Measurements from ENCODE around the gene CAPN2.

The CAPN2 gene

GRCh38 chr1:223717695-223718363 is 5.5 kb downstream of the CAPN2 start:
- H3K4me1 ChIP-seq (ENCODE audit: control insufficient read depth, insufficient read depth, low read length) = peaks cover 28% of the 10 kb centered on the region
- H3K27ac ChIP-seq (ENCODE audit: extremely low read depth, low read depth, low read length) = no peak overlapping the region
- POLR2A ChIA-PET = interaction anchor here (1.1 to 3.4 kb wide), 3 partner anchors 9 to 17 kb away, joined by 4 to 15 read pairs (median 8); no protein-coding TSS in a partner anchor
- 0 out of 2 replicates have a peak, but pooled peaks have one; percentile 27 for TF ChIP-seq ZNF600 (tag by site-specific recombination; IDR thresholded peaks at IDR 0.05)
- no peak for TF ChIP-seq ZNF155 (tag by site-specific recombination; IDR thresholded peaks at IDR 0.05)
- TF ChIP-seq ZNF837 (tag by site-specific recombination; IDR thresholded peaks at IDR 0.05) = no peak
- no peak for TF ChIP-seq ZNF518A (tag by site-specific recombination; conservative IDR thresholded peaks at IDR 0.05; ENCODE audit: low read depth)
- TF ChIP-seq SALL2 (tag by site-specific recombination; IDR thresholded peaks at IDR 0.05; ENCODE audit: borderline replicate concordance) = no peak
- TF ChIP-seq GLIS1 (tag by site-specific recombination; IDR thresholded peaks at IDR 0.05) = peak; percentile 81
- TF ChIP-seq SCRT2 (tag by site-specific recombination; IDR thresholded peaks at IDR 0.05) = peak; percentile 74
- 0 out of 2 replicates have a peak, but pooled peaks have one; percentile 12 for TF ChIP-seq ZIC2 (tag by site-specific recombination; IDR thresholded peaks at IDR 0.05)
- peak; percentile 80 for TF ChIP-seq SCRT1 (tag by site-specific recombination; IDR thresholded peaks at IDR 0.05; ENCODE audit: borderline replicate concordance)
- TF ChIP-seq ZNF341 (tag by site-specific recombination; IDR thresholded peaks at IDR 0.05; ENCODE audit: low read depth) = no peak
- CTCF ChIA-PET = interaction anchor here (0.5 to 1.5 kb wide), 4 partner anchors 10 to 504 kb away, joined by 3 to 8 read pairs (median 7); no protein-coding TSS in a partner anchor
- no peak overlapping the region for H3K4me3 ChIP-seq (ENCODE audit: low read depth, low read length)
- H3K9me3 ChIP-seq (ENCODE audit: control insufficient read depth, insufficient read depth, low read depth, low read length) = no peaks in the 10 kb centered on the region
- H3K36me3 ChIP-seq (ENCODE audit: control insufficient read depth in 2 of 2, insufficient read depth in 1 of 2, low read length in 2 of 2) = peaks cover 27 to 53% of the 10 kb centered on the region in 2 experiments; a peak in 2 of 3 replicates

- H3K27ac ChIP-seq (ENCODE audit: extremely low read depth, low read depth, low read length) = no peak overlapping the region
- TF ChIP-seq ZNF600 (tag by site-specific recombination; IDR thresholded peaks at IDR 0.05) = peak; percentile 55; the same call in 1 of the 2 replicates
- no peak for TF ChIP-seq ZFP41 (tag by site-specific recombination; IDR thresholded peaks at IDR 0.05; ENCODE audit: borderline replicate concordance)
- TF ChIP-seq ZNF677 (tag by site-specific recombination; IDR thresholded peaks at IDR 0.05) = 0 out of 2 replicates have a peak, but pooled peaks have one; percentile 11
- no peak overlapping the region for H3K4me3 ChIP-seq (ENCODE audit: low read depth, low read length)
- peaks cover 24% of the 10 kb centered on the region for H3K4me1 ChIP-seq (ENCODE audit: control insufficient read depth, insufficient read depth, low read length)
- CTCF ChIA-PET = interaction anchor here (1.3 to 1.5 kb wide), 2 partner anchors 20 to 31 kb away, joined by 7 to 8 read pairs; no protein-coding TSS in a partner anchor
- H3K9me3 ChIP-seq (ENCODE audit: control insufficient read depth, insufficient read depth, low read depth, low read length) = no peaks in the 10 kb centered on the region
- peaks cover 29 to 58% of the 10 kb centered on the region in 2 experiments; a peak in 2 of 3 replicates for H3K36me3 ChIP-seq (ENCODE audit: control insufficient read depth in 2 of 2, insufficient read depth in 1 of 2, low read length in 2 of 2)
- POLR2A ChIA-PET = interaction anchor here (0.6 to 3.4 kb wide), 5 partner anchors 8 to 22 kb away, joined by 3 to 15 read pairs (median 4); no protein-coding TSS in a partner anchor
Observed at GRCh38 chr1:223718850-223719249, 6.5 kb downstream of the CAPN2 start.

GRCh38 chr1:223720971-223721591 is 8.7 kb downstream of the CAPN2 start:
- Histone ChIP-seq H3K36me3 (ENCODE audit: control insufficient read depth in 2 of 2, insufficient read depth in 1 of 2, low read length in 2 of 2) (peaks cover 29 to 58% of the 10 kb centered on the region in 2 experiments; a peak in 2 of 3 replicates), H3K27ac (ENCODE audit: extremely low read depth, low read depth, low read length) (no peak overlapping the region; the same call in 1 of the 2 replicates), H3K4me3 (ENCODE audit: low read depth, low read length) (no peak overlapping the region), H3K9me3 (ENCODE audit: control insufficient read depth, insufficient read depth, low read depth, low read length) (no peaks in the 10 kb centered on the region), H3K4me1 (ENCODE audit: control insufficient read depth, insufficient read depth, low read length) (peaks cover 18% of the 10 kb centered on the region)
- ChIA-PET POLR2A (interaction anchor here (0.9 to 1.1 kb wide), 2 partner anchors 10 to 11 kb away, joined by 3 read pairs; no protein-coding TSS in a partner anchor), CTCF (interaction anchor here (0.6 to 1.5 kb wide), 4 partner anchors 9 to 541 kb away, joined by 3 to 8 read pairs (median 4); no protein-coding TSS in a partner anchor)
- TF ChIP-seq ZSCAN18 (tag by site-specific recombination; IDR thresholded peaks at IDR 0.05) = no peak
- TF ChIP-seq KLF9 (tag by site-specific recombination; IDR thresholded peaks at IDR 0.05; ENCODE audit: low read depth) = no peak
- no peak for TF ChIP-seq ZNF701 (tag by site-specific recombination; IDR thresholded peaks at IDR 0.05)
- TF ChIP-seq ZFHX2 (tag by site-specific recombination; conservative IDR thresholded peaks at IDR 0.05) = peak; percentile 82
- TF ChIP-seq ZNF350 (tag by site-specific recombination; IDR thresholded peaks at IDR 0.05) = no peak
- peak; percentile 44; the same call in 1 of the 2 replicates for TF ChIP-seq EGR2 (tag by site-specific recombination; IDR thresholded peaks at IDR 0.05; ENCODE audit: low read depth)
- no peak for TF ChIP-seq YY1 (tag by site-specific recombination; IDR thresholded peaks at IDR 0.05)
- no peak for TF ChIP-seq RBAK (tag by site-specific recombination; IDR thresholded peaks at IDR 0.05)
- no peak for TF ChIP-seq ZBTB48 (tag by site-specific recombination; IDR thresholded peaks at IDR 0.05)
- TF ChIP-seq SCRT2 (tag by site-specific recombination; IDR thresholded peaks at IDR 0.05) = peak; percentile 83
- TF ChIP-seq ZNF169 (tag by site-specific recombination; IDR thresholded peaks at IDR 0.05) = no peak
- TF ChIP-seq ZNF146 (tag by site-specific recombination; IDR thresholded peaks at IDR 0.05) = no peak
- no peak for TF ChIP-seq SALL2 (tag by site-specific recombination; IDR thresholded peaks at IDR 0.05; ENCODE audit: borderline replicate concordance)
- no peak for TF ChIP-seq ZNF664 (tag by site-specific recombination; IDR thresholded peaks at IDR 0.05)

All from HEK293 (cell line).